ENCODE measurements around the gene NCCRP1. TPM values are rescaled to one million over a fixed set of nuclear protein-coding genes. Genes with fewer than 3 reads are reported as not detected.

The NCCRP1 gene
- total RNA-seq, 1 experiment from 2014 or later: not detected

DNA sequence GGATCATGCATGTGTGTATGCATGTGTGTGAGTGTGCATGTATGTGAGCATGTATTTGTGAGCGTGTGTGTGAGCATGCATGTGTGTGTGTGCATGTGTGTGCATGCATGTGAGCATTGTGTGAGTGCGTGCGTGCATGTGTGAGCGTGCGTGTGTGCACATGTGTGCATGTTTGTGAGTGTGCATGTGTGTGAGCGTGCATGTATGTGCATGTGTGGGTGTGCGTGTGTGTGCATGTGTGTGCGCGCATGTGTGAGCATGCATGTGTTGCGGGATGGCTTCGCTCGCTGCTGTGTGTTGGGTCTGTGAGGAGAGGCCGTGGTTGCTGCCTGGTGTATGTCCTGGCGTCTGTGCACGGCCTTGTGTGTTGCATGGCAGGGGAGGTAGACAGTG is 38.8 kb upstream of the NCCRP1 start:
- H3K27me3 ChIP-seq (ENCODE audit: control insufficient read depth, insufficient read depth, low read length): no peaks in the 10 kb centered on the region
- DNase-seq: no peak
- no peaks in the 10 kb centered on the region; the same call in 1 of the 2 replicates for H3K36me3 ChIP-seq (replicated peaks; ENCODE audit: control insufficient read depth, insufficient read depth, low read length)
- no peak overlapping the region for H3K4me3 ChIP-seq (ENCODE audit: insufficient read depth, low read depth, low read length)

DNA sequence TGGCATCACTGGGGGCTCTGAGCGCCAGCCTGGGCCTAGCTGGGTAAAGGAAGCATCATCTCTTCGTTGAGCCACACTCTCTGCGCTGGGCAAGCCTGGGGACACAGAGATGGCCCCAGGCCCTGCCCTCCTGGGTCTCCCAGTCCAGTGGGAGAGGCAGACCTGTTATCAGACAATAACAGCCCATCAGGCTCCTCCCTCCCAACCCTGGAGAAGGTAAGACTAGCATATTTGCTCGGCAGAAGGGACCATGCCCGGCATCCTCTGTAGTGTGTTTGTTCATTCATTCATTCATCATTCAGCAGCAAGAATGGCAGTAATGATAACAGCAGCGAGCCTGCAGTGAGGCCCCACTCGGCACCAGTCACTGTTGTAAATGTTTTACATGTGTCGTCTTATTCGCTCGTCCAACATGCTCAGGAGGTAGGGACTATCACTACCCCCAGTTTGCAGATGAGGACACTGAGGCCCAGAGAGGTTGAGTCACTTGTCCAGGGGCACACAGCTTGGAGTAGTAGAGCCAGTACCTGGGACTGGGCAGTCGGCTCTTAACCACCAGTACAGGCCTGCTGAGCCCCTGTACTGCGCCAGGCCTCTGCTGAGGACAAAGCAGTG is 38.0 kb upstream of the NCCRP1 start:
- H3K36me3 ChIP-seq (replicated peaks; ENCODE audit: control insufficient read depth, insufficient read depth, low read length): no peaks in the 10 kb centered on the region; the same call in 1 of the 2 replicates
- no peak for DNase-seq
- no peaks in the 10 kb centered on the region for H3K27me3 ChIP-seq (ENCODE audit: control insufficient read depth, insufficient read depth, low read length)
- no peak overlapping the region for H3K4me3 ChIP-seq (ENCODE audit: insufficient read depth, low read depth, low read length)

DNA sequence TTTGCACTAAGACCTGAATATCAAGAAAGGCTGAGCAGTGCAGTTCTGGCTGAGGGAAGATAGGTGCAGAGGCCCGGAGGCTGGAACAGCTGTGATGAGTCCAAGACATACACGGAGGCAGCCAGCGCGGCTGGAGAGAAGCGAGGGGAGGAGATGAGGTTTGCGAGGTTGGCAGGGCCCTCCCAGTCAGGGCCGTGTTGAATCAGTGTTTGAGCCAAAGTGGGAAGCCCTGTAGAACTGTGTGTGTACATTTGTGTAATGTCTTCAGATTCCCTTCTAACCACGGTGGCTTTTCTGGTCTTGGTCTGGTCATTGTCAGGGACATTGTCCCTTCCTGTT is 36.3 kb upstream of the NCCRP1 start:
- no peak overlapping the region for H3K4me3 ChIP-seq (ENCODE audit: insufficient read depth, low read depth, low read length)
- no peaks in the 10 kb centered on the region; the same call in 1 of the 2 replicates for H3K36me3 ChIP-seq (replicated peaks; ENCODE audit: control insufficient read depth, insufficient read depth, low read length)
- no peak for DNase-seq
- no peaks in the 10 kb centered on the region for H3K27me3 ChIP-seq (ENCODE audit: control insufficient read depth, insufficient read depth, low read length)

DNA sequence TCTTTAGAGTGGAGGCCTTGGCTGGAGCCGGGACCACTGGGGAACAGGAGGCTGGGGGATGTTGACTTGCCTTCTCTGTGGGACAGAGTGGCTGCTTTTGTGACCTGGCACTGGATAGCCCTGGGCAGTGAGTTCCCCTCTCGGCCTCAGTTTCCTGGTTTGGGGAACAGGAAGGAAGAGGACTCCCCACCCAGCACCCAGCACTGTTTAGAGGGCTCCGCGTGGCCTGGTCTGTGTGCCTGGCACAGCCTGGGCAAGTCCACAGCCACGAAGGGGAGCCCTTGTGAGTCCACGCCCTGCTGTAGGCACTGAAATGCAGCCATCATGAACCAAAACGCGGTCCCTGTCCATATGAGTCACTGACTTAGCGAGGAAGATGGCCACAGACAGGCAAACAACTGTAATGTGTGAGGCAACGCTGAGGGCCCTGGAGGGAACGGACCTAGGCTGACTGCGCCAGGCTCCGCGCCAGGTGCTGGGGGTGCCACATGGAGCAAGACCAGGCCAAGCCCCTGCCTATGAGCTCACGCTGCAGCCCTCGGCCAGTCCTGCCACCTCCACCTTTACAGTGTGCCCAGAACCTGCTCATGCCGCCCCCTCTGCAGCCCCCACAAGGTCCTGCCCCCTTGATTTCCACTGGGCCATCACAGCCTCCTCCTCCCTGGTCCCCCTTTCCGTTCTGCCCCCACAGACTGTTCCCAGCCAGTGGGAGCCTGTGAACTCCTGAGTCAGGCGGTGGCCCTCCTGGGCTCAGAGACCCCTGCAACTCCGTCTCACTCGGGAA is 35.7 kb upstream of the NCCRP1 start:
- DNase-seq: no peak
- no peaks in the 10 kb centered on the region; the same call in 1 of the 2 replicates for H3K36me3 ChIP-seq (replicated peaks; ENCODE audit: control insufficient read depth, insufficient read depth, low read length)
- H3K4me3 ChIP-seq (ENCODE audit: insufficient read depth, low read depth, low read length): no peak overlapping the region
- no peaks in the 10 kb centered on the region for H3K27me3 ChIP-seq (ENCODE audit: control insufficient read depth, insufficient read depth, low read length)

DNA sequence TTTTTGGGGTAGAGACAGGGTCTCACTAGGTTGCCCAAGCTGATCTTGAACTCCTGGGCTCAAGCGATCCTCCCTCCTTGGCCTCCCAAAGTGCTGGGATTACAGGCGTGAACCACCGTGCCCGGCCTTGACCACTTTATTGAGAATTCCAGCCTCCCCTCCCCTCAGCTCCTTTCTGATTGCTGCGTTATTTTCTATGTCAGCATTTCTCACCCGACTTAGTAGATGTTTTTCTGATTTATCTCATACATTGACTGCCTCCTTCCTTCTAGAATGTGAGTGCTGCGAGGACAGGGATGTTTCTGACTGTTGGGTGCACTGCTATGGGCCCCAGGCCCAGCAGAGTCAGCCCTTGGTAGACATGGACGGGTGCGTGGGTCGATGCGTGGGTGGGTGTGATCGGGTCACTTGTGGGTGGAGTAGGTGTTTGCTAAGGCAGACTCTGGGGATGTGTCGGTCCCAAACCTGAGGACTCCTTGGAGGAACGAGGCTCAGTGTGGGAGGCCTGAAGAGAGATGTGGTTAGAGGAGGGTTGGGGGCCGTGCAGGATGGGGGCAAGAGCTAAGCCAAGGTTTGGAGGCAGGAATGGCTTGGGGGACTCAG is 34.2 kb upstream of the NCCRP1 start:
- no peak for DNase-seq
- Histone ChIP-seq H3K4me3 (ENCODE audit: insufficient read depth, low read depth, low read length) (no peak overlapping the region), H3K27me3 (ENCODE audit: control insufficient read depth, insufficient read depth, low read length) (no peaks in the 10 kb centered on the region), H3K36me3 (replicated peaks; ENCODE audit: control insufficient read depth, insufficient read depth, low read length) (no peaks in the 10 kb centered on the region; the same call in 1 of the 2 replicates)

DNA sequence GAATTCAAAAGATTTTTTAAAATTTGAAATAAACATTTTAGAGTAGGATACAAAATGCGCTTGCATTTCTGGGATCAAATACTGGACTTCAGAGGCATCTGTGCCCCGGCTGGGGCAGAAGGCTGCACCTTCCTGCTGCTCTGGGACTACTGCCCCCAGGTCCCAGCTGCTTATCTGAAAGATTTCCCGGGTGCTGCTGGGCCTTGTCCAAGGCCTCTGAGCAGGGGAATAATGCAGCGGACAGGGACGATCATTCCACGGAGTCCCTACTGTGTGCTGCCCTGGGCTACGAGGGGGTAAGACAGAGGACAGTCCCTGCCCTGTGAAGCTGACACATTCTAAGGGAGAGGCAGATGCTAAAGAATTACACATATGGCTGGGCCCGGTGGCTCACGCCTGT is 33.1 kb upstream of the NCCRP1 start:
- no peaks in the 10 kb centered on the region for H3K27me3 ChIP-seq (ENCODE audit: control insufficient read depth, insufficient read depth, low read length)
- H3K4me3 ChIP-seq (ENCODE audit: insufficient read depth, low read depth, low read length): no peak overlapping the region
- no peaks in the 10 kb centered on the region for H3K36me3 ChIP-seq (replicated peaks; ENCODE audit: control insufficient read depth, insufficient read depth, low read length)
- no peak for DNase-seq

DNA sequence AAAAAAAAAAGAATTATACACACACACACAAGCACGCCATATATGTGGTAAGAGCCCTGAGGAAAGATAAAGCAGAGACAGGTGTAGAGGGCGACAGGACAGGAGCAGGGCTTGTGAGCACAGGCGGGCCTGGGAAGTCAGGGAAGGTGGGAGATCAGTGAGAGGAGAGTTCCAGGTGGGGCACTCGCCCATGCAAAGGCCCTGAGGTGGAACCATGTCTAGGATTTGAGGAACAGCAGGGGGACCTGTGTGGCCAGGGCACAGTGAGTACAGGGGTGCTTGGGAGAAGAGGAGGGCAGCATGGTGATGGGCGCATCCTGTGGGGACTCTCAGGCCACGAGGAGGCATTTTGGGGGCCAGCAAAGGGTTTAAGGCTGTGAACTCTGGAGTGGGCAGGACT is 32.5 kb upstream of the NCCRP1 start:
- Histone ChIP-seq H3K36me3 (replicated peaks; ENCODE audit: control insufficient read depth, insufficient read depth, low read length) (no peaks in the 10 kb centered on the region), H3K27me3 (ENCODE audit: control insufficient read depth, insufficient read depth, low read length) (no peaks in the 10 kb centered on the region), H3K4me3 (ENCODE audit: insufficient read depth, low read depth, low read length) (no peak overlapping the region)
- no peak for DNase-seq

DNA sequence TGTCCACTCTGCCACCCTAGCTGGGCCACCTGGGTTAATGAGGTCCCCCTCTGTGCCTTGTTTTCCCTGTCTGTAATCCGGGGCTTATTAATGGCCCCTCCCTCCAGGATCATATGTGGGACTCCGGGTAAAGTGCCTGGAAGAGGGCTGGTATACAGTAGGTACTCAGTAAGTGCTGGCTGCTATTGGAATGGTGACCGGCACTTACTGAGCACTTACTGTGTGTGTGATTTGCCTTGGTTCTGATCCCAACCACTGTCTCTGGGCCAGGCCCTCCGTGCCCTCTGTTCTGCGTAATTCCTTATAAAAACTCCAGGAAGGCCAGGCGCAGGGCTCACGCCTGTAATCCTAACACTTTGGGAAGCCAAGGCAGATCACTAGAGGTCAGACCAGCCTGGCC is 30.9 kb upstream of the NCCRP1 start:
- H3K4me3 ChIP-seq (ENCODE audit: insufficient read depth, low read depth, low read length): no peak overlapping the region
- H3K36me3 ChIP-seq (replicated peaks; ENCODE audit: control insufficient read depth, insufficient read depth, low read length): no peaks in the 10 kb centered on the region; the same call in 1 of the 2 replicates
- no peak for DNase-seq
- H3K27me3 ChIP-seq (ENCODE audit: control insufficient read depth, insufficient read depth, low read length): no peaks in the 10 kb centered on the region

DNA sequence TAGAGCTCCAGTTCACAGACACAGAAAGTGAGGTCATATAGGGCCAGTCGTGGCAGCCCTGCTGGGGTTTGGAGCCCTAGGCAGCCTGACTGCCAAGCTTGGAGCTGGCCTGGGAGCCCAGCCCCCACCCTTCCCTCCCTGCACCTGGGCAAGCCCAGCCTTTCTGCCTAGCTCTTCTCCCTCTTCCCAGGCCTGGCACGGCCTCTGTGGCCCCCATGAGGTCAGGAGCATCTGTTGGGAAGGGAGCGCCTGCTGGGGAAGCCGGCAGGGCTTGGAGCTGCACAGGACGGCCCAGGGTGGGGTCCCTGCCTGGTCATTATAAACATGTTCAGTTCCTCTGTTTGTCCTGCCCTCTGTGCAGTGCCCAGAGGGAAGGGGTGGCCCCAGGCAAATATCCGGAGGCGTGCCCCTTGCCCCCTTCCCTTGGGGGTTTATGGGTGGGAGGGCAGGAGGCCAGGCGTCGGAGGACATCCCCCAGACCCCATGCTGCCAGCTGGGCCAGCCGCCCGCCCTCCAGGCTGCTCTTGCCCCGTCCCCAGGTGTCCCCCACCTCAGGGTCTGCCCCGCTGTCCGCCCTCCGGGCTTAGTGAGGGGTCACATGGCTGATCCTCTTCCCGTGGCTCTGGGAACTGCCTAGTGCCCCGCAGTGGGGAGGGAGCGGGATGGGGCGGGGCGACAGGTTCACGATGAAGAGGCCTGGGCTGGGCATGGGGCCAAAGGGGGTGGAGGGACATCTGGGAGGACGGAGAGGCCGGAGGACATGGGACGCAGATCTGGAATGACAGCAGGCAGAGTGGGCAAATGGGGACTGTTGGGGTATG is 30.0 kb upstream of the NCCRP1 start:
- no peaks in the 10 kb centered on the region; the same call in 1 of the 2 replicates for H3K36me3 ChIP-seq (replicated peaks; ENCODE audit: control insufficient read depth, insufficient read depth, low read length)
- H3K27me3 ChIP-seq (ENCODE audit: control insufficient read depth, insufficient read depth, low read length): no peaks in the 10 kb centered on the region
- DNase-seq: peak; percentile 79
- no peak overlapping the region for H3K4me3 ChIP-seq (ENCODE audit: insufficient read depth, low read depth, low read length)

DNA sequence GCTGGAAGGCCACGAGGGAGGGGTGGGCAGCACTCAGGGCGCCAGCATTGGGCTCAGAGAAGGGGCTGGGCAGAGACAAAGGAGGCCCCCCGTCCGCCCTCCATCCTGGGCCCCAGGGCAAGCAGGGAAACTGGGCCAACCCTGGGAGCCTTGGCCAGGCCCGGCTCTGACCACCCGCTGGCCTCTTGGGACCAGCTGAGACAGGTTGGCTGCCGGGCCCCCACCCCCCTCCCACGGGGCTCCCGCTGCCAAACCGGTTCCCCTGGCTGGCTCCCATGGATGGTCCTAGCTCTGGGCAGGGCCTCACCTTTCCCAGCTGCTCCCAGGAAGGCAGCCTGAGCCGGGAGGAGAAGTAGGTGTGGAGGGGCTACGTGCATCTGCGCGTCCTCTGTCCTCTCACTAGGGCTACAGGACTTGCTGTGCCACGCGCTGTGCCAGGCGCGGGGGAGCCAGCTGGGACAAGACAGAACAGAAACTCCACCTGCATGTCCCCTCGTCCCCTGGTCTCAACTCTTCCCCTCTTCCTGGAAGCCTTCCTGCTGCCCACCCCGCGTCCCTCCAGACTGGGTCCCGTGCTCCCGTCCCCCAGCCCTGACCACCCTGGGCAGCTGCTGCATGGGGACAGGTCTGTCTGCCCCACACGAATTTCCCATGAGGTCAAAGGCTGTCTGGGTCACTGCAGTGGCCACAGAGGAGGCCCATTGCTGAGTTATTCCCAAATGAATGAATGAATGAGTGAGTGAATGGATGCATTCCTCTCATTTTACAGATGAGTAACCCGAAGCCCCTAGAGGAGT is 29.1 kb upstream of the NCCRP1 start:
- DNase-seq: peak; percentile 89

DNA sequence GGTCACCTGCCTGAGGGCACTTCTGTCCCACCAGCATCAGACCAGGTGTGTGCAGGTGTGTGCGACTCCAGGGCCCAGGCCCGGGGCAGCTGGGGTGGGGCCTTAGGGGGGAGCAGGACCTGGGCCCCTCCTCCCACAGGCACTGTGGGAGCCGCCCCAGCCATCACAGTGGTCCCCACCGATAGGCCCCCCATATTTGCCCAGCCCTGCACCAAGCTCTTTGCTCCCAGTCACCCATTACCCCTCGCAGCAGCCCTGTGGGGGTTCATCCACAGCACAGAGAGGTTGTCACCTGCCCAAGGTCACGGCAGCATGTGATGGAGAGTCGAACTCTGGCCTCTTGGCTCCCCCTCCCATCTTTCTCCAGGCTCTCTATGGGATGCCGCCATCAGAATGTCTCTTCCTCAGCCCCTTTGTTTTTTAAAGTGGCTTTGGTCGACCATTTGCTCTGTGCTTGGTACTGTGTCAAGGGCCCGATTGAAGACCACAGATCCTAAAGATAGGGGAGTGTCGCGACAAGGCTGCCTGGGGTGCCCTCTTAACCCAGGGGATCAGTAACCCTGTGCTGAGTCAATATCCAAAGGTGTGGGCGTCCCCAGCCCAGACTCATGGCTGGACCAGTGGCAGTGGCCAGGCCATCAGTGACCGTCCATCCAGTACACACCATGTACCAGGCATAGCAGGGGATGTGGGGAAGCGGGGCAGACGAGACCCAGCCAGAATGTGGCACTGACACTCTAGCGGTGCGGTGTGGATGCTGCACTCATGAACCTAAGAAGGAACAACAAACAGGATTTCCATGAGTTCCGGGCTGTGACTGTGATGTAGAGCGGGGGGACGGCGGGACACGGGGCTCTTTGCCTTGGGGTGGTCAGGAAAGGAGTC is 28.3 kb upstream of the NCCRP1 start:
- H3K4me3 ChIP-seq (ENCODE audit: insufficient read depth, low read depth, low read length): no peak overlapping the region
- H3K27me3 ChIP-seq (ENCODE audit: control insufficient read depth, insufficient read depth, low read length): no peaks in the 10 kb centered on the region
- peak; percentile 66 for DNase-seq
- no peaks in the 10 kb centered on the region; the same call in 1 of the 2 replicates for H3K36me3 ChIP-seq (replicated peaks; ENCODE audit: control insufficient read depth, insufficient read depth, low read length)

More for the DNA sequence above, 29.1 kb upstream of the NCCRP1 start:
- H3K4me3 ChIP-seq (ENCODE audit: insufficient read depth, low read depth, low read length): no peak overlapping the region
- H3K27me3 ChIP-seq (ENCODE audit: control insufficient read depth, insufficient read depth, low read length): no peaks in the 10 kb centered on the region
- H3K36me3 ChIP-seq (replicated peaks; ENCODE audit: control insufficient read depth, insufficient read depth, low read length): no peaks in the 10 kb centered on the region; the same call in 1 of the 2 replicates

DNA sequence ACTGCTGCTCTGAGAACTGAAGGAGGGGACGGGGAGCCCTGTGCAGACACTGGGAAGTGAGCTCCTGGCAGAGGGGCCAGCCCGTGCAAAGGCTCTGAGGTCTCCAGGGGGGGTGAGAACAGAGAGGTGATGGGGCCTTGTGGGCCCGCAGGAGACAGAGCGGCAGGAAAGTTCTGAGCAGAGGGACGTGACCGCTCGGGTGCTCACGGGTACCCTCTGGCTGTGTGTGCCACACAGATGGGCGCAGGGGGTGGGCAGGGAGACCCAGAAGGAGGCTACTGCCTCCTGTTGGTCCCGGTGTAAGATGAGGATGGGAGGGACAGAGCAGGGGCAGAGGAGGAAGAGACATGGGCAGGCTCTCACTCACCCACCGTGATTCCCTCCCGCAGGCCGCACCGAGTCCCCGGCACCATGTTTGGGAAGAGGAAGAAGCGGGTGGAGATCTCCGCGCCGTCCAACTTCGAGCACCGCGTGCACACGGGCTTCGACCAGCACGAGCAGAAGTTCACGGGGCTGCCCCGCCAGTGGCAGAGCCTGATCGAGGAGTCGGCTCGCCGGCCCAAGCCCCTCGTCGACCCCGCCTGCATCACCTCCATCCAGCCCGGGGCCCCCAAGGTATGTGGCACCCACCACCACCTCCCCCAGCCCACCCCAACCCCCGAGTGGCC is 27.5 kb upstream of the NCCRP1 start:
- DNase-seq: no peak
- H3K36me3 ChIP-seq (replicated peaks; ENCODE audit: control insufficient read depth, insufficient read depth, low read length): no peaks in the 10 kb centered on the region; the same call in 1 of the 2 replicates
- no peaks in the 10 kb centered on the region for H3K27me3 ChIP-seq (ENCODE audit: control insufficient read depth, insufficient read depth, low read length)
- no peak overlapping the region for H3K4me3 ChIP-seq (ENCODE audit: insufficient read depth, low read depth, low read length)

Measured in H7 (cell line).